ENCODE data around the gene DHRS11.

The DHRS11 gene

GRCh38 chr17:36597226-36597625 is 5.5 kb downstream of the DHRS11 start:
- Mint-ChIP-seq H3K27ac (peak overlapping the region in 1 of 3 experiments; percentile 34), H3K27me3 (ENCODE audit: low read depth) (no peaks in the 10 kb centered on the region)
- TF ChIP-seq, protein P1, sequence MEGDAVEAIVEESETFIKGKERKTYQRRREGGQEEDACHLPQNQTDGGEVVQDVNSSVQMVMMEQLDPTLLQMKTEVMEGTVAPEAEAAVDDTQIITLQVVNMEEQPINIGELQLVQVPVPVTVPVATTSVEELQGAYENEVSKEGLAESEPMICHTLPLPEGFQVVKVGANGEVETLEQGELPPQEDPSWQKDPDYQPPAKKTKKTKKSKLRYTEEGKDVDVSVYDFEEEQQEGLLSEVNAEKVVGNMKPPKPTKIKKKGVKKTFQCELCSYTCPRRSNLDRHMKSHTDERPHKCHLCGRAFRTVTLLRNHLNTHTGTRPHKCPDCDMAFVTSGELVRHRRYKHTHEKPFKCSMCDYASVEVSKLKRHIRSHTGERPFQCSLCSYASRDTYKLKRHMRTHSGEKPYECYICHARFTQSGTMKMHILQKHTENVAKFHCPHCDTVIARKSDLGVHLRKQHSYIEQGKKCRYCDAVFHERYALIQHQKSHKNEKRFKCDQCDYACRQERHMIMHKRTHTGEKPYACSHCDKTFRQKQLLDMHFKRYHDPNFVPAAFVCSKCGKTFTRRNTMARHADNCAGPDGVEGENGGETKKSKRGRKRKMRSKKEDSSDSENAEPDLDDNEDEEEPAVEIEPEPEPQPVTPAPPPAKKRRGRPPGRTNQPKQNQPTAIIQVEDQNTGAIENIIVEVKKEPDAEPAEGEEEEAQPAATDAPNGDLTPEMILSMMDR (IDR thresholded peaks at IDR 0.05; ENCODE audit: unreplicated experiment in 3 of 3) = no peak

GRCh38 chr17:36597866-36598777 is 6.4 kb downstream of the DHRS11 start:
- H3K36me3 Mint-ChIP-seq (ENCODE audit: low read depth) = peaks cover 9% of the 10 kb centered on the region
- H3K4me1 Mint-ChIP-seq = peaks cover 24% of the 10 kb centered on the region
- H3K27me3 Mint-ChIP-seq (ENCODE audit: low read depth) = no peaks in the 10 kb centered on the region
- TF ChIP-seq, protein P1 (IDR thresholded peaks at IDR 0.05; ENCODE audit: unreplicated experiment in 3 of 3) = no peak
- H3K4me3 Mint-ChIP-seq = peak overlapping the region; percentile 12 to 69 (median 56)
- no peak overlapping the region for H3K27ac Mint-ChIP-seq
- H3K9me3 Mint-ChIP-seq = no peaks in the 10 kb centered on the region

More at GRCh38 chr17:36597226-36597625, 5.5 kb downstream of the DHRS11 start:
- H3K9me3 Mint-ChIP-seq = no peaks in the 10 kb centered on the region
- H3K4me1 Mint-ChIP-seq = peaks cover 25% of the 10 kb centered on the region
- peak overlapping the region in 2 of 3 experiments; percentile 33 to 62 for H3K4me3 Mint-ChIP-seq
- peaks cover 9% of the 10 kb centered on the region for H3K36me3 Mint-ChIP-seq (ENCODE audit: low read depth)

GRCh38 chr17:36598951-36599401 is 7.3 kb downstream of the DHRS11 start:
- no peaks in the 10 kb centered on the region for H3K27me3 Mint-ChIP-seq (ENCODE audit: low read depth)
- TF ChIP-seq, protein P1 (IDR thresholded peaks at IDR 0.05; ENCODE audit: unreplicated experiment in 3 of 3) = no peak
- no peaks in the 10 kb centered on the region for H3K9me3 Mint-ChIP-seq
- no peak overlapping the region for H3K4me3 Mint-ChIP-seq
- H3K4me1 Mint-ChIP-seq = peaks cover 19% of the 10 kb centered on the region
- no peak overlapping the region for H3K27ac Mint-ChIP-seq
- H3K36me3 Mint-ChIP-seq (ENCODE audit: low read depth) = peaks cover 9% of the 10 kb centered on the region

DNA sequence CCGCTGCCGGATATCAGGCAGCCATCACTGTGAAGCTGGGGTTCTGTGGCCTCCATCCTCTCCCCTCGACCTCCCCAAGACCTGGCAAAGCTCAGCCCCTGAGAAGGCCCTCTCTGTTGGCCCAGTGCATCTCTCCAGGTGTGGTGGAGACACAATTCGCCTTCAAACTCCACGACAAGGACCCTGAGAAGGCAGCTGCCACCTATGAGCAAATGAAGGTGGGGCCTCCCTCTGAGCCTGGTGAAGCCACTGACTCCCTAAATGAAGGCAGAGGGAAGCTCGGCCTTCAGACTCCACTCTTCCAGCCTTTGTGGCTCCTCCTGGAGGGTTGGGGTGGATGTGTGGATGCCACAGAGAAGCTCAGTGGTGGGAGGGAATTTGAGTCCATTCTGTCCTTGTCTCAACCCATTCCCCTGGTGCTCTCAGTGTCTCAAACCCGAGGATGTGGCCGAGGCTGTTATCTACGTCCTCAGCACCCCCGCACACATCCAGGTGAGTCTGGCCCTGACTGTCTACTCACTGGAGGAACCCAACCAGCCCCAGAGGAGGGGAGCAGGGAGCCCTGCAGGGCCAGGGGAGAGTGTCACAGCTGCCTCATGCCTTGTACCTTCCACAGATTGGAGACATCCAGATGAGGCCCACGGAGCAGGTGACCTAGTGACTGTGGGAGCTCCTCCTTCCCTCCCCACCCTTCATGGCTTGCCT is 8.0 kb downstream of the DHRS11 start:
- no peak overlapping the region for H3K27ac Mint-ChIP-seq
- H3K4me1 Mint-ChIP-seq = peaks cover 21% of the 10 kb centered on the region
- H3K36me3 Mint-ChIP-seq (ENCODE audit: low read depth) = peaks cover 9% of the 10 kb centered on the region
- H3K9me3 Mint-ChIP-seq = no peaks in the 10 kb centered on the region
- TF ChIP-seq, protein P1 (IDR thresholded peaks at IDR 0.05; ENCODE audit: unreplicated experiment in 3 of 3) = no peak
- no peaks in the 10 kb centered on the region for H3K27me3 Mint-ChIP-seq (ENCODE audit: low read depth)
- peak overlapping the region; percentile 32 to 93 (median 56) for H3K4me3 Mint-ChIP-seq

- Mint-ChIP-seq H3K27me3 (ENCODE audit: low read depth) (no peaks in the 10 kb centered on the region), H3K27ac (peak overlapping the region; percentile 75 to 93 (median 81)), H3K9me3 (no peaks in the 10 kb centered on the region), H3K36me3 (ENCODE audit: low read depth) (peaks cover 5% of the 10 kb centered on the region), H3K4me3 (peak overlapping the region; percentile 91 to 94 (median 93)), H3K4me1 (peaks cover 21% of the 10 kb centered on the region)
- TF ChIP-seq, protein P1 (IDR thresholded peaks at IDR 0.05; ENCODE audit: unreplicated experiment in 3 of 3) = no peak
These were observed 8.8 kb downstream of the DHRS11 start for GRCh38 chr17:36600465-36600864.
